Activated T-cell treated with anti-CD3 and anti-CD28 coated beads, Interleukin-2, amount 50 U/mL, for 24 hours (primary cell): Measurements from ENCODE around the gene BAIAP3.

ENCODE experiments used
- DNase-seq: peaks from one replicate; pipeline ENCODE4 v3.0.0-alpha.2; 2020
- H3K27ac Mint-ChIP-seq: 2 replicates; pipeline ENCODE4 v1.8.0; 2020; ENCODE audit warnings: mild to moderate bottlenecking, mixed read lengths
- H3K27me3 Mint-ChIP-seq: 2 replicates; pipeline ENCODE4 v1.8.0; 2020; ENCODE audit warnings: mixed read lengths
- H3K36me3 Mint-ChIP-seq: 2 replicates; pipeline ENCODE4 v1.8.0; 2020; ENCODE audit warnings: low read depth, mixed read lengths
- H3K4me1 Mint-ChIP-seq: 2 replicates; pipeline ENCODE4 v1.8.0; 2020; ENCODE audit warnings: low read depth, mixed read lengths
- H3K4me3 Mint-ChIP-seq: 2 replicates; pipeline ENCODE4 v1.8.0; 2020; ENCODE audit warnings: mild to moderate bottlenecking, moderate library complexity, mixed read lengths
- H3K9me3 Mint-ChIP-seq: 2 replicates; pipeline ENCODE4 v1.8.0; 2020; ENCODE audit warnings: mixed read lengths

Gene BAIAP3

GRCh38 chr16:1341495-1342420 lies 8.3 kb downstream of the BAIAP3 start:
- H3K27ac Mint-ChIP-seq, result no peak overlapping the region
- no peak overlapping the region for H3K4me3 Mint-ChIP-seq
- no peak for DNase-seq
- H3K27me3 Mint-ChIP-seq, result no peaks in the 10 kb centered on the region
- H3K36me3 Mint-ChIP-seq, result no peaks in the 10 kb centered on the region
- peaks cover 17% of the 10 kb centered on the region for H3K4me1 Mint-ChIP-seq
- no peaks in the 10 kb centered on the region for H3K9me3 Mint-ChIP-seq

DNA sequence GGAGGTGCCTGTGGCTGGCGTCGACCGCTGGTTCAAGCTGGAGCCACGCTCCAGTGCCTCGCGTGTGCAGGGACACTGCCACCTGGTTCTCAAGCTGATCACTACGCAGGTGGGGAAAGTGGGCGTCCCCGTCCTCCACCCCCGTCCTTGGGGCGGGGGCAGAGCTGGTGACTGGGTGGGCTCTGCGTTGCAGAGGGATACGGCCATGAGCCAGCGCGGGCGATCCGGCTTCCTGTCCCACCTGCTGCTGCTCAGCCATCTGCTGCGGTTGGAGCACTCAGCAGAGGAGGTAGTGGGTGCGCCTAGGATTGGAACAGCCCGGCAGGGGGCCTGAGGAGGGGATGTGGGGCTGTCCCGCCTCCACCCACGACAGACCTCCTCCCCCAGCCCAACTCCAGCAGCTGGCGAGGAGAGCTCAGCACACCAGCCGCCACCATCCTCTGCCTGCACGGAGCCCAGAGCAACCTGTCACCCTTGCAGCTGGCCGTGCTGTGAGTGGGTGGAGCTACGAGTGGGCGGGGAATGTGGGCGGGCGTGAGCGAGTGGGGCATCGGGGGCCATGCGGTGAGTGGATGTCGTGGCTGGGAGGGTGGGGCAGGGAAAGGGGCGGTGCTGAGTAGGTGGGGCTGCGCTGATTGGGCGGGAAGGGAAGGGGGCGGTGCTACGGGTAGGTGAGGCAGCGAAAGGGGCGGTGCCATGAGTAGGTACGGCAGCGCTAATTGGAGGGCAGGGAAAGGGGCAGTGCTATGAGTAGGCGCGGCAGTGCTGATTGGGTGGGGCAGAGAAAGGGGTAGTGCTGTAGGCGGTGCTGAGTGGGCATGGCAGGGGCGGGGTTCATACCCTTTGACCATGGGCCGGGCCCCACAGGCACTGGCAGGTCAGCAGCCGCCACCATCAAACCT lies 9.3 kb downstream of the BAIAP3 start:
- Mint-ChIP-seq H3K27ac (peak overlapping the region; percentile 71), H3K36me3 (peaks cover 4% of the 10 kb centered on the region), H3K27me3 (no peaks in the 10 kb centered on the region), H3K4me3 (peak overlapping the region; percentile 53), H3K4me1 (peaks cover 17% of the 10 kb centered on the region), H3K9me3 (no peaks in the 10 kb centered on the region)
- DNase-seq, result peak; percentile 91

- Mint-ChIP-seq H3K27ac (peak overlapping the region; percentile 71), H3K4me1 (peaks cover 17% of the 10 kb centered on the region), H3K27me3 (no peaks in the 10 kb centered on the region), H3K4me3 (peak overlapping the region; percentile 29), H3K9me3 (no peaks in the 10 kb centered on the region), H3K36me3 (peaks cover 8% of the 10 kb centered on the region)
- no peak for DNase-seq
These were observed 10.2 kb downstream of the BAIAP3 start for GRCh38 chr16:1343428-1344242.

GRCh38 chr16:1344499-1344898 lies 11.1 kb downstream of the BAIAP3 start:
- Mint-ChIP-seq H3K27me3 (no peaks in the 10 kb centered on the region), H3K4me3 (no peak overlapping the region)

DNA sequence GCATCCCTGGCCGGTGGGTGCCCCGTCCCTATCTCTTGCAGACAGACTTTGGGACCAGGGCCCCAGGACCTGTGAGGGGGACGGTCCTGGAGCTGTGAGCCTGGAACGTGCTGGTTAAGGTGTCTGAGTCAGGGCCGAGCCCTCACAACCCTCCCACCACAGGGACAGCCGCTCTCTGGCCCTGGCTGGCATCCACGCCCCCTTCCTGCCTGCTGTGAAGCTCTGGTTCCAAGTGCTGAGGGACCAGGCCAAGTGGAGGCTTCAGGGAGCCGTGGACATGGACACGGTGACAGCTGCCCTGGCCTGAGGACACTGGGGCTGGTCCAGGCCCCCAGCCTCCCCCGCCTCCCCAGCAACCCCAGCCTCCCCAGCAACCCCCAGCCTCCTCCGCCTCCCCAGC lies 11.6 kb downstream of the BAIAP3 start:
- H3K9me3 Mint-ChIP-seq, result no peaks in the 10 kb centered on the region
- no peak overlapping the region for H3K27ac Mint-ChIP-seq
- peaks cover 20% of the 10 kb centered on the region for H3K4me1 Mint-ChIP-seq
- H3K27me3 Mint-ChIP-seq, result no peaks in the 10 kb centered on the region
- no peak for DNase-seq
- peaks cover 21% of the 10 kb centered on the region for H3K36me3 Mint-ChIP-seq
- no peak overlapping the region for H3K4me3 Mint-ChIP-seq

More at GRCh38 chr16:1344499-1344898, 11.1 kb downstream of the BAIAP3 start:
- Mint-ChIP-seq H3K27ac (no peak overlapping the region), H3K4me1 (peaks cover 17% of the 10 kb centered on the region), H3K36me3 (peaks cover 16% of the 10 kb centered on the region), H3K9me3 (no peaks in the 10 kb centered on the region)
- no peak for DNase-seq

DNA sequence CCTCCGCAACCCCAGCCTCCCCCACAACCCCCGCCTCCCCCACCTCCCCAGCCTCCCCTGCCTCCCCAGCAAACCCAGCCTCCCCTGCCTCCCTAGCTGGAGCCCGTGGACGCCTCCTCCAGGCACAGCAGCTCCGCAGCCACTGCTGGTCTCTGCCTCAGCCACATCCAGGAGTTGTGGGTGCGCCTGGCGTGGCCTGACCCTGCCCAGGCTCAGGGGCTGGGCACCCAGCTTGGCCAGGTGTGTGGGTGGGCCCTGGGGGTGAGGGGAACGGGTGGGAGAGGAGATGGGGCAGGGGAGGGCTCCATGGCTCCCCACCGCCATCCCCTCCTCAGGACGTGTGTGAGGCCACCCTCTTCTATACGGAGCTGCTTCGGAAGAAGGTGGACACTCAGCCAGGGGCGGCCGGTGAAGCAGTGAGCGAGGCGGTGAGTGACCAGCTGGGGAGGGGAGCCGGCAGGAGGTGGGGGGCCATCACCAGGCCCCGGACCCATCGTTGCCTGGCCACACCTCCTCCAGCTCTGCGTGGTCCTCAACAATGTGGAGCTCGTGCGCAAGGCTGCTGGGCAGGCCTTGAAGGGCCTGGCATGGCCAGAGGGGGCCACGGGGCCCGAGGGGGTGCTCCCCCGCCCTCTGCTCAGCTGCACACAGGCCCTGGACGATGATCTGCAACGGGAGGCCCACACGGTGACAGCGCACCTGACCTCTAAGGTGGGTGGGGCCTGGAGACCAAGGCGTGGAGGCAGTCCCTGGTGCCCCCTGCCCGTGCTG lies 12.4 kb downstream of the BAIAP3 start:
- Mint-ChIP-seq H3K36me3 (peaks cover 27% of the 10 kb centered on the region), H3K4me1 (peaks cover 27% of the 10 kb centered on the region), H3K4me3 (no peak overlapping the region), H3K27ac (no peak overlapping the region), H3K9me3 (no peaks in the 10 kb centered on the region), H3K27me3 (no peaks in the 10 kb centered on the region)
- DNase-seq, result no peak

- H3K27me3 Mint-ChIP-seq, result no peaks in the 10 kb centered on the region
- H3K9me3 Mint-ChIP-seq, result no peaks in the 10 kb centered on the region
- H3K4me1 Mint-ChIP-seq, result peaks cover 27% of the 10 kb centered on the region
- peaks cover 31% of the 10 kb centered on the region for H3K36me3 Mint-ChIP-seq
- no peak overlapping the region for H3K4me3 Mint-ChIP-seq
- H3K27ac Mint-ChIP-seq, result no peak overlapping the region
- no peak for DNase-seq
These were observed 13.2 kb downstream of the BAIAP3 start for GRCh38 chr16:1346422-1347285.

- Mint-ChIP-seq H3K27ac (no peak overlapping the region), H3K4me3 (no peak overlapping the region), H3K27me3 (no peaks in the 10 kb centered on the region), H3K4me1 (peaks cover 25% of the 10 kb centered on the region), H3K9me3 (no peaks in the 10 kb centered on the region), H3K36me3 (peaks cover 35% of the 10 kb centered on the region)
- DNase-seq, result no peak
These were observed 13.9 kb downstream of the BAIAP3 start for GRCh38 chr16:1347286-1347855.

- Mint-ChIP-seq H3K27me3 (no peaks in the 10 kb centered on the region), H3K9me3 (no peaks in the 10 kb centered on the region), H3K27ac (no peak overlapping the region), H3K36me3 (peaks cover 36% of the 10 kb centered on the region), H3K4me3 (no peak overlapping the region), H3K4me1 (peaks cover 22% of the 10 kb centered on the region)
- no peak for DNase-seq
These were observed 14.5 kb downstream of the BAIAP3 start for GRCh38 chr16:1347962-1348361.

GRCh38 chr16:1348441-1348840 lies 15.0 kb downstream of the BAIAP3 start:
- Mint-ChIP-seq H3K4me3 (no peak overlapping the region), H3K4me1 (peaks cover 22% of the 10 kb centered on the region)

DNA sequence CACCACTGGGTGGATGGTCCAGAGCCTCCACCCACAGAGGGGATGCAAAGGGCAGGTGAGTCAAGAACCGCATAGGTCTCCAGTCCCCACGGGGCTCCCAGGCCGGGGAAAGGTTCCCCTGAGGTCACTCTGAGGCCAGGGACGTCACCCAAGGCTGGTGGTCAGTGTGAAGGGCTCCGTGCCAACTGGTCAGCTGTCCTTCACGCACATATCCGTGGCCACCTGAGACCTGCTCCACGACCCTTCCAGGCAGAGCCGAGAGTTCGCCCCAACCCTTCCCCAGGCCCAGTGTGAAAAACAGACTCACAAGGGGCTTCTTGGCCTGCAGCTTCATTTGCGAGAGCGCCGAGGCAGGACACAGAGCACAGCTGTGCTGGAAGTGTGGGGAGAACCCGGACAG lies 15.5 kb downstream of the BAIAP3 start:
- no peak for DNase-seq
- Mint-ChIP-seq H3K4me1 (peaks cover 26% of the 10 kb centered on the region), H3K27ac (peak overlapping the region; percentile 33), H3K27me3 (no peaks in the 10 kb centered on the region), H3K36me3 (peaks cover 36% of the 10 kb centered on the region), H3K4me3 (peak overlapping the region; percentile 6), H3K9me3 (no peaks in the 10 kb centered on the region)

More at GRCh38 chr16:1348441-1348840, 15.0 kb downstream of the BAIAP3 start:
- Mint-ChIP-seq H3K36me3 (peaks cover 36% of the 10 kb centered on the region), H3K9me3 (no peaks in the 10 kb centered on the region), H3K27ac (no peak overlapping the region), H3K27me3 (no peaks in the 10 kb centered on the region)
- DNase-seq, result no peak

GRCh38 chr16:1349351-1349750 lies 15.9 kb downstream of the BAIAP3 start:
- Mint-ChIP-seq H3K9me3 (no peaks in the 10 kb centered on the region), H3K36me3 (peaks cover 36% of the 10 kb centered on the region), H3K4me1 (peaks cover 28% of the 10 kb centered on the region), H3K27me3 (no peaks in the 10 kb centered on the region), H3K4me3 (peak overlapping the region; percentile 6), H3K27ac (peak overlapping the region; percentile 33)
- no peak for DNase-seq
